C1 segment of cervical spinal cord (tissue), 14 donors: ENCODE measurements around the gene ITPRID2.
"Not testable (repeated sequence)": the region's sequence is repeated elsewhere in the genome, so short reads cannot be mapped to it uniquely, and the experiment has no call there.

ENCODE experiments used
- DNase-seq, 14 donors: peaks; one replicate each; lab custom pipeline; 2025; lab: John Stamatoyannopoulos, UW

The ITPRID2 gene

GRCh38 chr2:181916726-181917718 is 25.5 kb downstream of the ITPRID2 start:
- no peak for DNase-seq

- DNase-seq = no peak
Measured at GRCh38 chr2:181918188-181918587, 26.7 kb downstream of the ITPRID2 start.

GRCh38 chr2:181923121-181923520 is 31.6 kb downstream of the ITPRID2 start:
- DNase-seq = no peak

- DNase-seq = no peak
Measured at GRCh38 chr2:181924336-181924735, 32.8 kb downstream of the ITPRID2 start.

- DNase-seq = no peak
Measured at GRCh38 chr2:181934694-181935093, 43.2 kb downstream of the ITPRID2 start.

- peak in 1 of 14 donors; percentile 2 for DNase-seq
Measured at GRCh38 chr2:181937473-181937872, 45.9 kb downstream of the ITPRID2 start.

- no peak for DNase-seq
Measured at GRCh38 chr2:181943411-181944124, 52.0 kb downstream of the ITPRID2 start.

GRCh38 chr2:181944164-181944913 is 52.8 kb downstream of the ITPRID2 start:
- DNase-seq = no peak

- no peak for DNase-seq
Measured at GRCh38 chr2:181944914-181945291, 53.4 kb downstream of the ITPRID2 start.

- DNase-seq = no peak
Measured at GRCh38 chr2:181946444-181947127, 55.1 kb downstream of the ITPRID2 start.

- no peak for DNase-seq
Measured at GRCh38 chr2:181947273-181947672, 55.7 kb downstream of the ITPRID2 start.

- DNase-seq = no peak
Measured at GRCh38 chr2:181948227-181948626, 56.7 kb downstream of the ITPRID2 start.

- no peak for DNase-seq
Measured at GRCh38 chr2:181949047-181949446, 57.5 kb downstream of the ITPRID2 start.

- DNase-seq = no peak
Measured at GRCh38 chr2:181952404-181953226, 61.1 kb downstream of the ITPRID2 start.

- peak in 10 of 14 donors; percentile 2 to 44 (median 6) for DNase-seq
Measured at GRCh38 chr2:181953881-181954537, 62.5 kb downstream of the ITPRID2 start.

- no peak for DNase-seq
Measured at GRCh38 chr2:181954538-181954883, 63.0 kb downstream of the ITPRID2 start.

GRCh38 chr2:181955010-181955409 is 63.5 kb downstream of the ITPRID2 start:
- no peak for DNase-seq

- not testable (repeated sequence) for DNase-seq
Measured at GRCh38 chr2:181955866-181956265, 64.3 kb downstream of the ITPRID2 start.

- no peak for DNase-seq
Measured at GRCh38 chr2:181957668-181958067, 66.1 kb downstream of the ITPRID2 start.

GRCh38 chr2:181958726-181959125 is 67.2 kb downstream of the ITPRID2 start:
- DNase-seq = no peak
